Thyroid gland (tissue), 4 donors: ENCODE results near the gene SLC5A12.

Source experiments
- POLR2A ChIP-seq, 2 donors: fragments of 450-650 bp; IDR thresholded peaks; one replicate each; pipeline ENCODE4 v1.6.1; 2017; ENCODE audit warnings: antibody characterized with exemption in 2 of 2, mild to moderate bottlenecking in 2 of 2, moderate library complexity in 1 of 2
- TF ChIP-seq, protein P1 (sequence below), 6 experiments: fragments of 200-600 bp in 3 of 6; fragments of 450-650 bp in 3 of 6; sonication (generic) in 3 of 6; IDR thresholded peaks; one replicate each; pipeline ENCODE4 v1.5.1; 2016 to 2019; ENCODE audit warnings: antibody characterized with exemption in 6 of 6, mild to moderate bottlenecking in 2 of 6, inconsistent platforms in 1 of 6, moderate library complexity in 1 of 6

DNA sequence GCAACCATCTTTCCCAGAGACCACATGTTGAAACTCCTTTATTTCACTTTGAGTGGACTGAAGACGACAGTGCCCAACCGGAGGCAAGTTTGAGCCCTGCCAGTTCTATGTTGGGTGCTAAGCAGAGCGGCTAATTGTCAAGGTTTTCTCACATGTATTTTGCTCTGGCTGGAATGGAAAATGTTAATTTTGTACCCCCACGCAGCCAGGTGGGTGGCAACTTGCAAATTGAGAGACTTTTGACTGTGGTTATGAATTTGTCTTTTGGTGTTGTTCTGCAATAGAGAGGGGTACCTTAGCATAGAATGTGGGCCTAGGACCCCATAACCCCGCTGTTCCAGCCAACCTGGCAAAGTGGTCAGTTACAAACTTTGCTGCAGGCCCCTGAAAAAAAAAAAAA, 42.5 kb upstream of the SLC5A12 start:
- TF ChIP-seq, protein P1, sequence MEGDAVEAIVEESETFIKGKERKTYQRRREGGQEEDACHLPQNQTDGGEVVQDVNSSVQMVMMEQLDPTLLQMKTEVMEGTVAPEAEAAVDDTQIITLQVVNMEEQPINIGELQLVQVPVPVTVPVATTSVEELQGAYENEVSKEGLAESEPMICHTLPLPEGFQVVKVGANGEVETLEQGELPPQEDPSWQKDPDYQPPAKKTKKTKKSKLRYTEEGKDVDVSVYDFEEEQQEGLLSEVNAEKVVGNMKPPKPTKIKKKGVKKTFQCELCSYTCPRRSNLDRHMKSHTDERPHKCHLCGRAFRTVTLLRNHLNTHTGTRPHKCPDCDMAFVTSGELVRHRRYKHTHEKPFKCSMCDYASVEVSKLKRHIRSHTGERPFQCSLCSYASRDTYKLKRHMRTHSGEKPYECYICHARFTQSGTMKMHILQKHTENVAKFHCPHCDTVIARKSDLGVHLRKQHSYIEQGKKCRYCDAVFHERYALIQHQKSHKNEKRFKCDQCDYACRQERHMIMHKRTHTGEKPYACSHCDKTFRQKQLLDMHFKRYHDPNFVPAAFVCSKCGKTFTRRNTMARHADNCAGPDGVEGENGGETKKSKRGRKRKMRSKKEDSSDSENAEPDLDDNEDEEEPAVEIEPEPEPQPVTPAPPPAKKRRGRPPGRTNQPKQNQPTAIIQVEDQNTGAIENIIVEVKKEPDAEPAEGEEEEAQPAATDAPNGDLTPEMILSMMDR (IDR thresholded peaks at IDR 0.05) = no peak
- TF ChIP-seq POLR2A (IDR thresholded peaks at IDR 0.05) = no peak
